NCI-H2107 (cell line): ENCODE results near the gene SNX30.

Source experiments
- DNase-seq: peaks from one replicate; lab custom pipeline; 2025; lab: John Stamatoyannopoulos, UW

The SNX30 gene

DNA sequence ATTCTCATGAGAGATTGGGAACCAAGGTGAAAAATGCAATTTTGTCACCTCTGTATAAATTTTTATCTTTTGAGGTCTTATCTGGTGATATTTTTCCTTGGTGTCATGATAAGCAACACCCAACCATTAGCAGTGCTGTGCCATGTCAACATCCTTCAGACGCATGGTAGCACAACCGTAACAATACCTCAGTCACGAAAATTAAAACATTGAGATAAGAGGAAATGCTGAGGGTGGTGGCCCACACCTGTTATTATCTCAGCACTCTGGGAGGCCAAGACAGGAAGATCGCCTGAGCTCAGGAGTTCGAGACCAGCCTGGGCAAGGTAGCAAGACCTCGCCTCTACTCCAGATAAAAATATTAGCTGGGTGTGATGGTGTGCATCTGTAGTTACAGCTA is 107.4 kb downstream of the SNX30 start:
- no peak for DNase-seq

DNA sequence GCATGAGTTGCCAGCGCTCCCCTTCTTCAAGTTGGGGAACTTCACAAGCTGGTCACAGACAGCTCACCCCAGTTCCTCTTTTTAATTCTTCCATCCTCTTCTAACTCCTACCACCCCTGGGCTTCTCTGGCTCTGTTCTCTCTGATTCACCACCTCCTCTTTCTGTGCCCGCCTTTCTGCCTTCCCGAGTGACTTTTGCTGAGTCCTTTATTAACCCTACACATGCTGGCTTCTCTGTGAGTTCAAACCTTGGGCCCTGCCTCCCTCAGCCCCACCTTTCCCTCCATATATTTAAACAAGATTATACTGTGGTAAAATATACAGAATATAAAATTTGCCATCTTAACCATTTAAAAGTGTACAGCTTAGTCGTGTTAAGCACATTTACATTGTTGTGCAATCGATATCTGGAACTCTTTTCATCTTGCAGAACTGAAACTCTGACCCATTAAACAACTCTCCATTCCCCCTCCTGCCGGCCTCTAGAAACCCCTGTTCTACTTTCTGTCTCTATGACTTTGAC is 108.1 kb downstream of the SNX30 start:
- no peak for DNase-seq

DNA sequence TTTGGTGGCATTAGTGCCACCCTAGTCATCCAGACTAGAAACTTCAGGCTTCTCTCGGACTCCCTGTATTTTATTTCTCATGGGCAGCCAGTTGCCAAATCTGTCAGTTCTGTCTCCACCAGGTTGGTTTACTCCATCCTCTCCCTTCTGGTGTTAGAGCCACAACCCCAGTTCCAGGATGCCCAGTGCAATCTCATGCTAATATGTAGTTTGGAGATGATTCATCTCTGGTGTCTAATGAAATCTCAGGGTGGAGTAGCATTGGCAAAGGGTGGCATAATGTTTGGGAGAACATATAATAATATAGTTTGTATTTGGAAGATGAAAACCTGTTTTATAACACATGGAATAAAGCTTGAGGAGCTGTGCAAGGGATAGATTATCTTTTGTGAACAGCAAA is 109.9 kb downstream of the SNX30 start:
- DNase-seq = no peak

DNA sequence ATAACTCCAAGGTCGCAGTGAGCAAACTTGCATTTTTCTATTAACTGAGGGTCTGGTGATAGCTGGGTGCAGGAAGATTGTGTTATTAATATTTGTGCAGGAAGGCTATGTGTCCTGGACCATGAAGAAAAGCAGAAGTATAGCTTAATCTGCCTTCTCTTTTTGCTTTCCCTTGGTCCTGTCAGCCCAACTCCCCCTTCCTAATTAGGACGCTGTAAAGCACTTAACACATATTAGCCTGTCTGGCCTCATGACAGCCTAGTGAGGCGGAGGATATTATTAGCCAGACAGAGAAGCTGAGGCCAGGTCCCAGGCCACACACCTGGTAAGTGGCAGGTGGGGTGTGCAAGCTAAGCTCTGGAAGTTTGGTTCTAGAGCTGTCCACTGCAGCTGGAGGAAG is 110.6 kb downstream of the SNX30 start:
- DNase-seq = no peak

DNA sequence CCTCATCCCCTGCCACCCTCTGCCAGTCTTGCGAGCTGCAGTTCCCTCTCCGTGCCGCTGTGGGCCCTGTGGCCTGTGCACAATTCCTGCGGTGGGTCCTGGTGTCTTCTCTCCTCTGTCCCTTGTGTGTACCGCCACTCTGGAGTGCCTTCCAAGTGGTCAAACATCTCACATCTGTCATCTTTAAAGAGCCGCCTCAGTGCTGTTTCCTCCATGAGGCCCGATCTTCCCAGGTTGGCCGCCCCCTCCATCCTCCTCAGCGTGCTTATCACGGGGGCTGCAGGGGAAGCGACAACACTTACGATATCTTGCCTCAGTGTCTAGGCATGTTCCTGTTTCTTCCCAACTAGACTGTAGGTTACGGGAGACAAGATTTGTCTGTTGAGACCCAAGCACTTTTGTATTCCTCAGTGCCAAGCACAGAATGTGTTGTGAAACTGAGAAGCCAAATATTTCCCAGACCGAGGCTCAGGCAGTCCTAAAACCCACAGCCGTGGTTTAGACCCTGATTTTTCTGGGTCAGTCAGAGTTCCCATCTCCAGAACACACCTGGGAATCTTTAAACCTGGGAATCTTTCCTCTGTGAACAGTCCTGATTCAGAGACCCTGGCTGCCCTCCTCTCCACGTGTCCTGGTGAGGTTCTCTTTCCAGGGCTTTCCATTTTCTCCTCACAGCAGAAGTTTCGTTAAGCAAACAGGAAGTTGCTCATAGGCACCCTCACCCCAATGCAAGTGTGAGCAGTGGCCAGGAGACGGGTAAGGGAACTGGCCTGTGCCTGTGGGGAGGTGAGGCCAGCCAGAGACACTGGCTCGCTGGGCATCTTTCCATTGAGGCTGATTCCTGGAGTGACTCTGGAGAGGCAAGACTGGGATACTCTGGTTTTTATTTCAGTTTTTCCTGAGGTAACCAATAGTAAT is 111.3 kb downstream of the SNX30 start:
- no peak for DNase-seq

DNA sequence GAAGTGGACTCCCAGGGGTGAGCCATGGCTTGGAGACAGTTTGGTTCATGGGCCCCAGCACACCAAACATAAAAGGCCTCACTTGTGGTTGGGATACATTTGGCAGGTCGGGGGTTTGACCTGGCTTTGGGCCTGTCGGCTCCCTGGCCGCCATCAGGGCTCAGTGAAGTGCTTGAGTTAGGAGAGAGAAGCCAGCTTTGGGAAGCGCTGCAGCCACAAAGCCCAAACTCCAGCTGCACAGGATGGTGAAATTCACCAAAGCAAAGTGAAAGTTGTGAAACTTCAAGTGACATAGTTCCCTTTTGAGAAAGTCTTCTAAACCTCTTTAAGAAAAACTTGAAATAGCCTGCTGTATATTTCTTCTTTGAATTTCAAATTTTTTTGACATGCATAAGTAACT is 112.7 kb downstream of the SNX30 start:
- DNase-seq = no peak

DNA sequence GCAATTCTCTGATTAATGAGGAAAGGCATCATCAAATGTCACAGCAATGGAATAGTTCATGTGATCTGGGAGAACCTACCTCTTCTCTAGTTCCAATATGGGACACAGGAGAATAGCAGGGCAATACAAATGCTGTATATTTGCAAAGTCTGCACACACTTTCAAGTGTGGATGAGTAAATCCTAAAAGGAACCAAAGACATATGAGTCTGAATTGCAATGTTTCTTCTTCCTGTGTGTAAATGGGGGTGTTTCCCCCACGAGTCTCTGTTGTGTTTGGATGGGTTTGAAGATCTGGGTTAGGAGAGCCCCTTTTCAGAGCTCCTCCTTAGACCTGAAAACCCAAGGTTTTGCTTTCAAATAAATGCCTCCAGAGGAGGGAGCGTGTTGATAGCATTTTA is 113.2 kb downstream of the SNX30 start:
- DNase-seq = no peak

DNA sequence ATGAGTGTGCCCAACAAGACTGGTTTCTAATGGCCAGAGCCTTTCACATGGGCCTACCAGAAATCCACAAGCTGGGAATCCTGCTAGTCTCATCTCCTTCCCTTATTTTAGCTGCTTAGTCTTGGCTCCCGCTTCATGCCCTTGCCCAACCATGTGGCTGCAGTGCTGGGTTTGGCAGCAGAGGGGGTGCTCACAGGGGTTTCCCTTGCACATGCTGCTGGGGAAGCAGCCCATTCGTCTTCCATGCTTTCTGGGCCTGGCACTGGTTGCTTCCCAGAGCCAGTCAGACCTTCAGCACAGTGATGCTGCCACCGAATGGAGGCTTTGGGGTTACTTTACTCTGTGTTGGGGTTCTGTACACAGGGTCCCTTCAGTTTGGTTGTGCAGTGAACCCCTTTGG is 113.8 kb downstream of the SNX30 start:
- DNase-seq = no peak

DNA sequence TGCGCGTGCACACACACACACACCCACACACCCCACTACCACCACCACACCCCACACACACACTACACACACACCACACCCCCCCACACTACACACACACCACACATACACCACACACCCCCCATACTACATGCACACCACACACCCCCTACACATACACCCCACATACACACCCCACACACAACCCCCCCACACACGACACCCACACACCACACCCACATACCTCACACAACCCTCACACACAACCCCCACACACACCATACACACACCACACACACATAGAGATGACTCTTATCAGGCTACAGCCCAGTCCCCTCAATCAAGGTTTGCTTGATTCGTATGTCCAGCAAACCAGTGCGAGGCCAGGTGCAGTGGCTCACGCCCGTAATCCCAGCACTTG is 114.4 kb downstream of the SNX30 start:
- DNase-seq = no peak

DNA sequence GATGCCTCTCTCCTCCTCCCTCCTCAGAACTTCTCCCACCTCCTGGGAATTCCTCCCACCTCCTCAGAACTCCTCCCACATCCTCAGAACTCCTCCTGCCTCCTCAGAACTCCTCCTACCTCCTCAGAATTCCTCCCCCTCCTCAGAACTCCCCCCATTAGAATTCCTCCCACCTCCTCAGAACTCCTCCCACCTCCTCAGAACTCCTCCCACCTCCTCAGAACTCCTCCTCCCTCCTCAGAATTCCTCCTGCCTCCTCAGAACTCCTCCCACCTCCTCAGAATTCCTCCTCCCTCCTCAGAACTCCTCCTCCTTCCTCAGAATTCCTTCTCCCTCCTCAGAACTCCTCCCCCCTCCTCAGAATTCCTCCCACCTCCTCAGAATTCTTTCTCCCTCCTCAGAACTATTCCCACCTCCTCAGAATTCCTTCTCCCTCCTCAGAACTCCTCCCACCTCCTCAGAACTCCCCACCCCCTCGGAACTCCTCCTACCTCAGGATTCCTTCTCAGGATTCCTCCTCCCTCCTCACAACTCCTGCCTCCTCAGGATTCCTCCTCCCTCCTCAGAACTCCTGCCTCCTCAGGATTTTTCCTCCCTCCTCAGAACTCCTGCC is 116.2 kb downstream of the SNX30 start:
- DNase-seq = no peak

DNA sequence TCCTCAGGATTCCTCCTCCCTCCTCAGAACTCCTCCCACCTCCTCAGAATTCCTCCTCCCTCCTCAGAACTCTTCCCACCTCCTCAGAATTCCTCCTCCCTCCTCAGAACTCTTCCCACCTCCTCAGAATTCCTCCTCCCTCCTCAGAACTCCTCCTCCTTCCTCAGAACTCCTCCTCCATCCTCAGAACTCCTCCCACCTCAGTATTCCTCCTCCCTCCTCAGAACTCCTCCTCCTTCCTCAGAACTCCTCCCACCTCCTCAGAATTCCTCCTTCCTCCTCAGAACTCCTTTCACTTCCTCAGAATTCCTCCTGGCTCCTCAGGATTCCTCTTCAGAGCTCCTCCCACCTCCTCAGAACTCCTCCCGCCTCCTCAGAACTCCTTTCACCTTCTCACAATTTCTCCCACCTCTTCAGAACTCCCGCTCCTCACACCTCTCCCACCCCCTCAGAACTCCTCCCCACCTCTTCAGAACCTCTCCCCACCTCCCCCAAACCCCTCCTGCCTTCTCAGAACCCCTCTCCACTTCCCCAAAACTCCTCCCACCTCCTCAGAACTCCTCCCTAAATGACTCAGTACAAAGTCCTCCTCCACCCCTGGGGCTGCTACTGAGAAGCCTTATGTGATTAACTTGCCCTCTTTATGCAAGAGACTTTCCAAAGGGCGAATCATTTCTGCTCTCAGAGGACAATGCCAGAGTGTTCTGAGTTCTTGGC is 116.9 kb downstream of the SNX30 start:
- no peak for DNase-seq

DNA sequence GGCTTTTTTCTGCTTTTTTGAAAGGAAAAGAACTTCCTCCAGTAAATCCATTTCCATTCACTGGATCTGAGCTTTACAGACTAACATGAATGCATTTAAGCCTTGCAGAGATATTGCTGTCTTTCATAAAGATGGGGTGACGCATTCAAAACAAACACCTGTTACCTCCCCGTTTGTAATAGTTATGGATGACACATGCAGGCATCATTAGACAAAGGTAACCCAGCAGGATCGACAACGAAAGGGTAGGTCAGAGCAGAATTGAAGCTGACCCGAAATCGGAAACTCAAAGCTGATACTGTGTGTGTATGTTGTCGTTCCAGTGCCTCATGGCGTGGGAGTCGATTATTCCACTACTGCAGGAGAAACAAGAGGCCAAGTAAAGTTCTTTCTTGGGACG is 117.9 kb downstream of the SNX30 start:
- DNase-seq = no peak

DNA sequence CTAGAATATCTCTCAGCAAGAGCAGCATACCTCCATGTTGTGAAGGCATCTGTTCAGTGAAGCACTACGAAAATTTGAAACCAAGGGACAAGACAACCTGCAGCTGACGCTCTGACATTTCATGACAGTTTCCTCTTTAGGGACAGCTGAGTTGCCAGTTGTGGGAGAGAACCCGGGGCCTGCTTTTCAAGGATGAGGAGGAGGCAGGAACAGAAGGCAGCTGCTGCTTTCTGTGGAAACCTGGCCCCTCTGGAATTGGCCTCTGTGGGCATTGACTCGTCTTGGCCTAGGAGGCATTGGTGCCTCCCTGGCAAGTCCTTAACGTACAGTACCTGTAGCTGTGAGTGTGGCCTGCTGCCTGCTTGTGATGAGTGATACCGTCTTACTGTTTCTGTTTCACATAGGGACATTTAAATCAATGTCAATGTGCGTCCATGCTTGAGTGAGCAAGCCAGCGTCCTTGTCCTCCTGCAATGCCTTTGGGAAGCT is 118.5 kb downstream of the SNX30 start:
- no peak for DNase-seq

DNA sequence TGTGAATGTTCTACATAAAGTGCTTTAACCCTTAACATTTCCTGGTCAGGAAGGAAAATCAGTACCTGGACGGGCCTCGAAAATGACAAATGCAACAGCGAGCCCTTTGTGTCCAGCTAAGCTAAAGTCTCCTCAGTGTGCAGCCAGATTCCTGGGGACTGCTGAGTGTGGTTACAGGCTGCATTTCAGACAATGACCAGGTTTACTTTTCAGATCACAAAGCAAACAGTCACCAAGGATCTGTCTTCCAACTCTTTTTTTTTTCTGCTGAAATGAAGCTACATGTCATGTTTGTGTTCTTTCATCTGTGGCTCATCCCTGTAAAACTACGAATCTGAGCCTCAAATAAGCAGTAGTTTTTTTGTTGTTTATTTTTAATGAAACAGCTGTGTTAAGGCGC is 119.4 kb downstream of the SNX30 start:
- no peak for DNase-seq

DNA sequence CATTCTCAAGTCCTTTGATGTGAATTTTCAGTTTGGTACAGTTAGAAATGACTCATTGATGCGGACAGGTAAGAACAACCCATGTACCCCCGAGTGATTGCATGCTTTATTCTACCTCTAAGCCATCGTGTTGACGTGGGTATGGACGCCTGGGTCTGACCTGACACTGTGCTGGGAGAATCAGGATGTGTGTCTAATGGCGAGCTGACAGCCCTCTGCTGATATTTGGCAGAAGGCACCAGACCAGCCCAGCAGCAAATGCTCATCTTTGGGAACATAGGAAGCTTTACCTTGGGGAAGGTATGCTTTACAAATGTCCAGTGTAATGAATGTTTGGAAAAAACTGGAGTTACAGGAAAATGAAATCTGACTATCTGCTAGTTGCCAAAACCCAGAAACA is 120.0 kb downstream of the SNX30 start:
- no peak for DNase-seq

DNA sequence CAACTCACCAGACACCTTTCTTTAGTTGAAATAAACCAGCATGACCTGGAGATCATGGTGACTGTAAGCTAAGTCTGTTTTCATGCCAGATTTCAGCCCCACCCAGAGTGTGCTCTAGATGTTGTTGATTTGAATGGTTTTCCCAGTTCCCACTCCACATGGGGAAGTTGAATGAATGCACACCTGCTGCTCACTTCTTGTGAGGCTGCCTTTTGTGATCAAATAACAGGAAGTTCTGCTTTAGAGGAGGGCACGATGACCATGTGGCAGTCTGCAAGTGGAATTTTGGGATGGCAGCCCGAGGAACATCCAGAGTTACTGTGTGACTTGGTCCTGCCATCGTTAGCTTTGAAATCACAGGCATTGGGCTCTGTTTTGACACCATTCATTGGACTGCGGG is 121.5 kb downstream of the SNX30 start:
- DNase-seq = no peak

DNA sequence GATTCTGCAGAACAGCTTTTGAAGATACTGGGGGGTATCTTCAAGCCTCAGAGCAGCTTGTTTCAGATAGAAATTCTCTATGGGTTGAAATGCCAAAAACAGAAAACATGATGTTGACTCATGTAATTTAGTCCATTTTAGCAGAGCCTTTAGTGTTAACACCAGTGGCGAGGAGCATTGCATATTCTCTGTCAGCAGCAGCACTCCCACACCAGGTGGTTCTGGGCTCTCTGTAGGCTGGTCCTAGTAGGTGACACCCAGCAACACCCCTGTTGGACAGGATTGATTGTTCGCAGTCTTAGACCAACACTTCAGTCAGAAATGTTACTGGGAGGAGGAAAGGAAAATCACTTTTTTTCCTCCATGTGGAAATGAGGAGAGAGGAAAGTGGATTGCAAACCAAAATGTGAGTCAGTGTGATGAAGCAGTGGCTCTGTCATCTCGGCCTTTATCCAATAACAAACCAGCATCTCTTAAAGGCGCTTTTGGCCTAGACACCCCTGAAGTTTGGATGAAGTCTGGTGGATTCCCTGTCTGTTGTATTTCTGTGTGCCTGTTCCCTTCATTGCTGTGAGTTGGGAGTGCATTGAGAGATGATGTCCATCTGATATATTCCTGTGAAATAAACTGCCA is 123.3 kb downstream of the SNX30 start:
- no peak for DNase-seq

DNA sequence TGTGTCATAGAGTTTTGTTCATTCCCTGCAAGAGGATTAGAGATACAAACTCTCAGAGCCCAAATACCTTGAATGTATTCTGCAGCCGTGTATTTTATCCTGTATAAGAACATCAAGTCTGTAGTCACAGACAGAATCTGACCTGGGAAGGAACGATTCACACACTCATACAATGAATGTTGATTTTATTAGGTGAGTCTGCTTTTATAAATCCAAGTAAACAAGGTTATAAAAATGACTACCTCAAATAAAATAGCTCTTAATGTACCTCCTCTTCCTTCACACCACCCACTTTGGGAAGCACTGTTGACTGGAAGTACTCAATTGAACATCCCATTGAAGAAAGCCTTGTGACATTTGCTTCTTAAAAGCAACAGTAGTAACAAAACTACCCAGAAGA is 128.2 kb downstream of the SNX30 start:
- no peak for DNase-seq

DNA sequence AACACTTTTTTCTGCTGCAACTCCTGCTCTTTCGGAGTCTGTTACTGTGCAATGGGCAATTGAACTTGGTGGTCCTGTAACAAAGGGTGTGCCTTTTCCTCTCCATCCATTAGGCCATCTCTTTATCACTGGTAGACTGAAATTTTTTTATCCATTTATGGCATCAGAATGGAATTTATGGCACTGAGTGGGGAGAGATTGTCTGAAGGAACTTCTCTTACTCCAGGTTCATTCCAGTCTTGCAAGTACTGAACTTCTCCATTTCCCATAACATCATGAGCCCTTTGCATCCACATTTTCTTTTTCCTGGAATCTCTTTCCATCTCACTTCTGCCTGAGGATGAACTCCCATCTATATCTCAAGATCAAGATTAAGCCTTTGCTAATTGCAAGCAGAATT is 130.1 kb downstream of the SNX30 start:
- no peak for DNase-seq

DNA sequence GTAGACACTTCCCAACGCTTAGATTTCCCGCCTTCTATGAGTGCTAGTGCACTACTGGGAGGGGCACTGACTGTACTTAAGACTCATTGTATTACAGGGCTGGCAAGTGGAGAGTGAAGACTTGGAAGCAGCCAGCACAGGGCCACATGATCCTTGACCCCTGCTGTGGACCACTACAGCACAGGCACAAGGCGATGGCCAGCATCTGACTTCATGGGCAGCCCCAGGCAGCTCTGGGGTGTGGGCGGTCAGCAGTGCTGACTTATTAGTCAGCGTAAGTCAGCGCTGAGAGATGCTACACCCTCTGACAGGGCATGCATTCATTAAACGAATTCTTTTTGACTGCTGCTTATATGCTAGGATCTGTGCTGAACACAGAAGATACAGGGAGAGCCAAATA is 130.8 kb downstream of the SNX30 start:
- no peak for DNase-seq

DNA sequence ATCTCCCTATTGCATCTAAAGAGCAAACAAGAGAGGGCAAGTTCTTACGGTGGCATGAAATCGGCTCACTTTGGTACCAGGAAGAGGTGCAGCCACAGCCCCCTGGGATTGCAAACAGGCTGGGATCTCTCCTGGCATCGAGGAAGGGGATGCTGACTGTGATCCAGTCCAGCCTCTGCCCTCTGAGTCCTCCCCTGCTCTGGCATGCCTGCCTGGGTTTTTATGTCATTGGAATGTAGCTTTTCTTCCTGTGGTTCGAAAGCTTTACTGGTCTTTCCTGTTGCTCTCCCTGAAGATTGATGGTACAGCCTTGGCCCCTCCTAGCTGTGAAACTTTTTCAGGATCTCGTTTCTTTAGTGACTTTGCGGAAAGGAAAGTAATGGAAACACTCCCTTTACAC is 133.5 kb downstream of the SNX30 start:
- no peak for DNase-seq

DNA sequence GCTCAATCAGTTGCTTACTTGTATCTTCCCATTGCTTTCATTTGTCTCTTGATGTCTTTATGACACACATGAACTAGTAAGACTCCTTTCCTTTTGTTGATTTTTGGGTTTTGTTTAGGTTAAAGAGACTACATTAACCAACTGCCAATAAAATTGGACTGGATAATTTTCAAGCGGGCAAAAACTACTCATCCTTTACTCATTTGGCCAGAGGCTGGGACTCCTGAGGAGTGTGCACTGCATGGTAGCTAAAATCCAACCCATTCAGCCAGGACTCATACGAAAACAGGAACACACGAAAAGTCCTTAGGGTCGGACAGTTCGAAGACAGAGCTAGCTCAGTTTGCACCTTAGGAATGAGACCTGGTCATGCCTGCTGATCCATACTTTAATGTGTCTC is 134.2 kb downstream of the SNX30 start:
- no peak for DNase-seq
